Measurements from ENCODE around the gene PXDN.

PXDN gene

DNA sequence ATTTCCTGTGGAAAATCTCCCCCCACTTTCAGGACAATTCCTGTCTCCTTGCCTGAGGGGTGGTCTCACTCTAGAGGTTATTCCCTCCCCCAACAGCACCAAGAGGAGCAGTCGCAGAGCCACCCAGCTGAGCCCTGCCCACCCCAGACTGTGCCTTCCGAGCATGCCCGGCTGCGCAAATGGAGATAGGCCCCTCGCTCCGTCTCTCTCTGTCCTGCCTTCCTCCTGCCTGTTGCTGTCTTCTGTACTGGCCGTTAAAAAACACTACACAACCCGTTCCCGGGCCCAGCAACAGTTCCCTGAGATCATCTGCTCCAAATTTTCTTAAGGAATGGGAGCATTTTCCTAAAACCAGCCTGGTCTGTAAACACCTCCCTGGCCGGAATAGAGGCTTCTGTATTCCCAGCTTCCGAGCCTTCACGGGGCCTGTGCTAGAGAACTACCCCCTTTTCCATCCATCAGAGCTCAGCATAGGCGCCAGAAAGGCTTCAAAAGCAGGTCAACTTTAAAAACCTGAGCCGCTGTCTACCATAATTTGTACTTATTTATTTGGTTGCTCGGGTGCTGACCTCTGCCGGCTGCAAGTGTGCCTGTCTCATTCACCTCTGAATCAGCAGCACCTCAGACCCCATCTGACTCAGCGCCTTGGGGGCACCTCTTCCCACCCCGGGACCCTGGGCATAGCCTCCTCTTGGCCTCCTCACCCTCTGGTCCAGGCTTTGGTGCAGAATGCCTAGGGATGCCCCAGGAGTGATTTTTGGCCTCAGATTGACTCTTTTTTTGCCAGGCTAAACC, 159.4 kb downstream of the PXDN start:
- H3K9me3 ChIP-seq (ENCODE audit: control insufficient read depth, low read length): no peaks in the 10 kb centered on the region
- H3K9ac ChIP-seq (ENCODE audit: low read length): no peak overlapping the region
- no peak for DNase-seq (ENCODE audit: low read depth)
- H3K36me3 ChIP-seq (ENCODE audit: control insufficient read depth, insufficient read depth, low read length, severe bottlenecking): no peaks in the 10 kb centered on the region
- H3K4me3 ChIP-seq (ENCODE audit: low read length): no peak overlapping the region
- peaks cover 14% of the 10 kb centered on the region for H3K27me3 ChIP-seq (replicated peaks; ENCODE audit: control insufficient read depth, insufficient read depth, low read length)
- no peaks in the 10 kb centered on the region for H3K4me1 ChIP-seq (ENCODE audit: control insufficient read depth, insufficient read depth, low read length)

DNA sequence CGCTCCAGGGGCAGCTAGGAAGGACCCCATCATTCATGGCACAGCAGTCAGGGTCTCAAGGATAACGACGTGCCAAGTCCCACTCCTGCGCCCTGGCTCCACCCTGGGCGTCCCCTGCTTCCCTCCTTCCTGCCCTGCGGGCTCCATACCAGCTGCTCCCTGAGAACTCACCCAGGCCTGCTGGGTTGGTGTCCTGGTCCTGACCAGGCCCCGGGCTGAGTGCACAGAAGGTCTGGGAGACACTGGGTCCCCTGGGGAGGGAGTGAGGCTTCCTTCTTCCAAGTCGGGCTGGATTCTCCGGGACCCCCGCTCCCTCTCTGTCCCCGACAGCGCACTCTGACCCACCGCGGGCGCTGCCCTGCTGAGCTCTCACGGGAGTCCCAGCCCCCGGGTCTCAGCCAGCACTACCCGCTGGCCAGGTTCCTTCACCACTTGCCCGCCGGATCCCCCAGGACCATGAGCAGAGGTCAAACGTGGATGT, 160.2 kb downstream of the PXDN start:
- no peaks in the 10 kb centered on the region for H3K36me3 ChIP-seq (ENCODE audit: control insufficient read depth, insufficient read depth, low read length, severe bottlenecking)
- H3K9ac ChIP-seq (ENCODE audit: low read length): no peak overlapping the region
- no peaks in the 10 kb centered on the region for H3K4me1 ChIP-seq (ENCODE audit: control insufficient read depth, insufficient read depth, low read length)
- H3K27me3 ChIP-seq (replicated peaks; ENCODE audit: control insufficient read depth, insufficient read depth, low read length): peaks cover 14% of the 10 kb centered on the region
- no peak for DNase-seq (ENCODE audit: low read depth)
- no peaks in the 10 kb centered on the region for H3K9me3 ChIP-seq (ENCODE audit: control insufficient read depth, low read length)
- no peak overlapping the region for H3K4me3 ChIP-seq (ENCODE audit: low read length)

GRCh38 chr2:1582891-1583341, 161.4 kb downstream of the PXDN start:
- no peaks in the 10 kb centered on the region for H3K36me3 ChIP-seq (ENCODE audit: control insufficient read depth, insufficient read depth, low read length, severe bottlenecking)
- no peak overlapping the region for H3K9ac ChIP-seq (ENCODE audit: low read length)
- H3K27me3 ChIP-seq (replicated peaks; ENCODE audit: control insufficient read depth, insufficient read depth, low read length): peaks cover 14% of the 10 kb centered on the region
- no peaks in the 10 kb centered on the region for H3K4me1 ChIP-seq (ENCODE audit: control insufficient read depth, insufficient read depth, low read length)
- H3K4me3 ChIP-seq (ENCODE audit: low read length): no peak overlapping the region
- H3K9me3 ChIP-seq (ENCODE audit: control insufficient read depth, low read length): no peaks in the 10 kb centered on the region
- no peak for DNase-seq (ENCODE audit: low read depth)

GRCh38 chr2:1581965-1582625, 162.2 kb downstream of the PXDN start:
- Histone ChIP-seq H3K9me3 (ENCODE audit: control insufficient read depth, low read length) (no peaks in the 10 kb centered on the region), H3K9ac (ENCODE audit: low read length) (no peak overlapping the region), H3K27me3 (replicated peaks; ENCODE audit: control insufficient read depth, insufficient read depth, low read length) (peaks cover 14% of the 10 kb centered on the region), H3K4me3 (ENCODE audit: low read length) (no peak overlapping the region), H3K4me1 (ENCODE audit: control insufficient read depth, insufficient read depth, low read length) (no peaks in the 10 kb centered on the region), H3K36me3 (ENCODE audit: control insufficient read depth, insufficient read depth, low read length, severe bottlenecking) (no peaks in the 10 kb centered on the region)
- no peak for DNase-seq (ENCODE audit: low read depth)
